SK-N-SH treated with all-trans-retinoic acid at 6 μM for 48 hours (cell line): ENCODE data around the gene H3-3A.

Experiments
- BACH2 ChIP-seq: fragments of 250-450 bp; sonication (Bioruptor Pico); IDR thresholded peaks from 2 replicates; pipeline ENCODE4 v1.9.0; 2021; ENCODE audit warnings: mild to moderate bottlenecking, borderline replicate concordance
- CREB5 ChIP-seq: fragments of 250-450 bp; sonication (Bioruptor Pico); IDR thresholded peaks from 2 replicates; pipeline ENCODE4 v1.5.1; 2020; ENCODE audit warnings: low read depth, mild to moderate bottlenecking, moderate library complexity
- CSRNP3 ChIP-seq: fragments of 250-450 bp; sonication (Bioruptor Pico); IDR thresholded peaks from 2 replicates; pipeline ENCODE4 v1.5.1; 2021; ENCODE audit warnings: mild to moderate bottlenecking, moderate library complexity
- RARB ChIP-seq: fragments of 250-450 bp; sonication (Bioruptor Pico); IDR thresholded peaks from 2 replicates; pipeline ENCODE4 v1.8.0; 2021; ENCODE audit warnings: mild to moderate bottlenecking, moderate library complexity
- TCF4 ChIP-seq: fragments of 250-450 bp; sonication (Bioruptor Pico); IDR thresholded peaks from 2 replicates; pipeline ENCODE4 v1.8.0; 2021; ENCODE audit warnings: mild to moderate bottlenecking, moderate library complexity, borderline replicate concordance
- TF ChIP-seq, protein P1 (sequence below): fragments of 250-450 bp; sonication (Bioruptor Pico); IDR thresholded peaks from 2 replicates; pipeline ENCODE4 v1.8.0; 2020; ENCODE audit warnings: mild to moderate bottlenecking, moderate library complexity, borderline replicate concordance
- TF ChIP-seq, protein P2 (sequence below): fragments of 250-450 bp; sonication (Bioruptor Pico); IDR thresholded peaks from 2 replicates; pipeline ENCODE4 v1.8.0; 2021; ENCODE audit warnings: low read depth, mild to moderate bottlenecking, moderate library complexity, borderline replicate concordance

GRCh38 chr1:226066415-226067078 lies 4.0 kb downstream of the H3-3A start:
- TF ChIP-seq, protein P1, sequence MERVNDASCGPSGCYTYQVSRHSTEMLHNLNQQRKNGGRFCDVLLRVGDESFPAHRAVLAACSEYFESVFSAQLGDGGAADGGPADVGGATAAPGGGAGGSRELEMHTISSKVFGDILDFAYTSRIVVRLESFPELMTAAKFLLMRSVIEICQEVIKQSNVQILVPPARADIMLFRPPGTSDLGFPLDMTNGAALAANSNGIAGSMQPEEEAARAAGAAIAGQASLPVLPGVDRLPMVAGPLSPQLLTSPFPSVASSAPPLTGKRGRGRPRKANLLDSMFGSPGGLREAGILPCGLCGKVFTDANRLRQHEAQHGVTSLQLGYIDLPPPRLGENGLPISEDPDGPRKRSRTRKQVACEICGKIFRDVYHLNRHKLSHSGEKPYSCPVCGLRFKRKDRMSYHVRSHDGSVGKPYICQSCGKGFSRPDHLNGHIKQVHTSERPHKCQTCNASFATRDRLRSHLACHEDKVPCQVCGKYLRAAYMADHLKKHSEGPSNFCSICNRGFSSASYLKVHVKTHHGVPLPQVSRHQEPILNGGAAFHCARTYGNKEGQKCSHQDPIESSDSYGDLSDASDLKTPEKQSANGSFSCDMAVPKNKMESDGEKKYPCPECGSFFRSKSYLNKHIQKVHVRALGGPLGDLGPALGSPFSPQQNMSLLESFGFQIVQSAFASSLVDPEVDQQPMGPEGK (CRISPR knock-in tag): no peak
- TF ChIP-seq BACH2 (CRISPR knock-in tag) (no peak), CREB5 (no peak), TCF4 (no peak), RARB (no peak), CSRNP3 (CRISPR knock-in tag) (no peak)
- TF ChIP-seq, protein P2, sequence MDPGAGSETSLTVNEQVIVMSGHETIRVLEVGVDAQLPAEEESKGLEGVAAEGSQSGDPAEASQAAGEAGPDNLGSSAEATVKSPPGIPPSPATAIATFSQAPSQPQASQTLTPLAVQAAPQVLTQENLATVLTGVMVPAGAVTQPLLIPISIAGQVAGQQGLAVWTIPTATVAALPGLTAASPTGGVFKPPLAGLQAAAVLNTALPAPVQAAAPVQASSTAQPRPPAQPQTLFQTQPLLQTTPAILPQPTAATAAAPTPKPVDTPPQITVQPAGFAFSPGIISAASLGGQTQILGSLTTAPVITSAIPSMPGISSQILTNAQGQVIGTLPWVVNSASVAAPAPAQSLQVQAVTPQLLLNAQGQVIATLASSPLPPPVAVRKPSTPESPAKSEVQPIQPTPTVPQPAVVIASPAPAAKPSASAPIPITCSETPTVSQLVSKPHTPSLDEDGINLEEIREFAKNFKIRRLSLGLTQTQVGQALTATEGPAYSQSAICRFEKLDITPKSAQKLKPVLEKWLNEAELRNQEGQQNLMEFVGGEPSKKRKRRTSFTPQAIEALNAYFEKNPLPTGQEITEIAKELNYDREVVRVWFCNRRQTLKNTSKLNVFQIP: no peak
